GM10266 (cell line): ENCODE results near the gene F7.

Experiments used
- DNase-seq: peaks from one replicate; pipeline ENCODE4 v3.0.0; 2012; ENCODE audit errors: extremely low spot score
- CTCF ChIP-seq: IDR thresholded peaks from 2 replicates; pipeline ENCODE4 v1.5.1; 2012; ENCODE audit warnings: mild to moderate bottlenecking, low read depth; ENCODE audit not compliant: control insufficient read depth, insufficient read depth; ENCODE audit errors: missing control alignments

F7 gene

GRCh38 chr13:113122550-113123225 lies 17.1 kb downstream of the F7 start, which contains the start of gene F10:
F10 (plus strand) TSS chr13:113122799; CDS start chr13:113122856, 57 bp downstream.
- no peak for TF ChIP-seq CTCF
- no peak for DNase-seq

GRCh38 chr13:113123226-113124201 lies 17.9 kb downstream of the F7 start:
- DNase-seq: no peak
- TF ChIP-seq CTCF: peak; percentile 14

- TF ChIP-seq CTCF: no peak
- DNase-seq: no peak
These were observed 18.8 kb downstream of the F7 start for GRCh38 chr13:113124211-113124970.

GRCh38 chr13:113125506-113126264 lies 20.1 kb downstream of the F7 start:
- no peak for TF ChIP-seq CTCF
- DNase-seq: no peak

GRCh38 chr13:113126265-113127150 lies 20.9 kb downstream of the F7 start:
- TF ChIP-seq CTCF: no peak
- DNase-seq: no peak

GRCh38 chr13:113129480-113129879 lies 23.9 kb downstream of the F7 start:
- no peak for DNase-seq
- no peak for TF ChIP-seq CTCF
